GM18520 (cell line): ENCODE results near the gene NOTCH2.
A peak's percentile ranks its signal among the peaks of the same experiment; 100 is the strongest.
"Not testable (repeated sequence)": the region's sequence is repeated elsewhere in the genome, so short reads cannot be mapped to it uniquely, and the experiment has no call there.

Experiments
- ATAC-seq: cut with Tn5 transposase; IDR thresholded peaks from one replicate; pipeline ENCODE4 v1.9.1; 2021; ENCODE audit not compliant: unreplicated experiment

NOTCH2 gene

DNA sequence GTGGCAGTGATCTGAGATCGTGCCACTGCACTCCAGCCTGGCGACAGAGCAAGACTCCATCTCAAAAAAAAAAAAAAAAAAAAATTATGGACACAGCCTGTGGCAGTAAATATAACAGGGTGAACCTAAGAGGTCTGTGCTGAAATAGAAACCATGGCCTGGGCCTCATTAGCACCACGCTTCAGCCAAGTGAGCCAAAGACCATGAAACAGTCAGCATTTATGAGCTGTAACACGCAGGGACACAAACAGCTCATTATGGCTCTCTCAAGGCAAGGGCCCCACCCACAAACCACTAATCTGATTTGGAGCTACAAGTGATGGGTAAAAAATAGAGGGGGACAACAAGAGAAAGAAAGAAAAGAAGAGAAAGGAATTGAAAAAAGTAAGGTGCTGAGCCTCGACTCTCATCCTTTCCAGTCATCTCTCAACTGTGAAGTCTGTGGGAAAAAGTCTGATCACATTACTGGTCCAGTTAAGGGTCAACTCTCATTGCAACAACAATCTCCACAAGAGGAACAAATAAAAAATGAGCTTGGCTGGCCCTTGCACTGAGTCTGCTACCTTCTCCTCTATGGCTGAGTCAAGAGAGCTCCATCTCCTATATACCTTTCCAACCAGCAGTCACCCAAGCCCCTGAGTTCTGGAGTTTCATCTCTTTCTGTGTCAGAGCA is 93.7 kb downstream of the NOTCH2 start:
- not testable (repeated sequence) for ATAC-seq

DNA sequence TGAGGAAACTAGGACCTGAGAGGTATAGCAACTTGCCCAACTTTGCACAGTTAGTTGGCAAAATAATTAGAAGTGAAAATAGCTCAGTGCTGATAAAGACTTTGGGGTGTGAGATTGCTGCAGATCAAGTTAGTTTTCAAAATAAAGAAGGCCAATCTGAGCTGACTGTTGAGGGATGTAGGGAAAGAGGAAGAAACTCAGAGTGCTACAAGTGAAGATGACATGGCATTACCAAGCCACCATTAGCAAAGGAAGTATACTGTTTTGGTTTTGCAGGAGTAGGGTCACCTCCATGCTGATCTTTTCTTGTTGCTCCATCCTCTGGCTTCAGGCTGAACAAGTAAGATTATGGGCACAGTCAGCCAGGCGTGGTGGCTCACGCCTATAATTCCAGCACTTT is 94.5 kb downstream of the NOTCH2 start:
- ATAC-seq = no peak

DNA sequence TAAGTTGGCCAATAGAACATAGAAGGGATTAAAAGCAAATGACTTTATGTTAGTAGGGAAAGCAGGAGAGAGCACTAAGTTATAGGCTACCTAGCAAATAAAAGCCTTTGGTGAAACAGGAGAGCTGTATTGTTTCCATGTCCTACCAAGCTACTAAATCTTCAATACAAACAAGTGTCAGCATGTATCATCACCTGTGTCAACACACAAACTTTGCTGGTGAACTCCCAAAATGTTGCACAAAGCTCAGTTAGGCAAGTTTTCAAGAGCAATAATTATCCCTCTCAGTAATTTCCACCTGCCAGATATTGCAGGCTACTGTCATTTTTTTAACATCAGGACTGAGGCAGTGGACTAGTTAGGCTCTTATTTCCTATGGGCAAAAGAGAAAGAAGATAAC is 95.4 kb downstream of the NOTCH2 start:
- no peak for ATAC-seq

DNA sequence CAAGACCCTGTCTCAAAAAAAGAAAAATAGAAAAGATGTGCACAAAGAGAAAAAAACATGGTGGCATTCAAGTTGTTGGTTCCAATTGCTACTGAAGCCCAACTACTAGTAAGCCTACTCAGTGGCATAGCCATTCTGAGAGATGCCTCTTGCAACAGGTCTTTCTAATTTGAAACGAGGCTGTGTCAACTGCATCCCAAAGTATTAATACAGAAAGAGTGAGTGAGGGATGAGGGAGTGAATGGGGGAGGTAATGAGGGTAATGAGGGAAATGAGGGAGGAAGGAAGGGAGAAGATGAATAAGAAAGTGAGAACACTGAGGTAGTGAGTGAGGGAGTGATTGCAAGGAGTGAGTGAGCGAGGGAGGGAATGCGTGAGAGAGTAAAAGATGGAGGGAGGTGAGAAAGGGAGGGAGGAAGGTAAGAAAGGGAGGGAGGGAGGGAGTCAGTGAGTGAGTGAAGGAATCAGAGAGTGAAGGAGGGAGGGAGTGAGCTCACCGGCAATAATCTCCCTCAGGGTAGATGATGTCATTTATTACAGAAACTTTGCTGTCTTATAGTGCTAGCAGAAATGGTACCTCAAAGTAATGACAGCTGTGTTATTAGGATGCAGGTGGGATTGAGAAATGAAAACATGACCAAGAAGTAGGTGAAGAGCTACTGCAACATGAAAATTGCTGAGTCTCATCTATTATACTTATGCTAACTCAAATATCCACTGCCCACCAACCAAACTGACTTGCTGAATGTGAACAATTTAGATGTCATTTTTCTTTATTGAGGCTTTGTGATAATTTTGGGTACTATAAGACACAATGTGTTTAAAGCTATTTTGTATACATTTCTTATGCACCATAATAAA is 97.5 kb downstream of the NOTCH2 start:
- no peak for ATAC-seq

DNA sequence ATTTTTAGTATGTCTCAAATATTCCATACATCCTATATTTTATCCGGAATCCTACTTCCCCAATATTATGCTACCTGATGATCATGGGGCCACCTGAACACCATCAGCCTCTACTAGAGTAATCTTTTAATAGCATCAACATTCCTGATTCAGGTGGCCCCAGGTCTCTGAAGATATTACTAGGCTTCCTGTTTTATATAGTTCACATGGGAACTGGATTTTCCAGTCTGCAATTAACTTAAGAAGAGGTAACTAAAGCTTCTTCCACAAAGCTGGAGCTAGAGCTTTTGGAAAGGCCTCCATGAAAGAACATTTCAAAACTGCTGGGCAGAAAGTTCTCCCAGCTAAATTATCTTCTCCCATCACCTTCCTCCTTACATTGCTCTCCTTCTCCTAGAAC is 100.9 kb downstream of the NOTCH2 start:
- ATAC-seq = no peak

DNA sequence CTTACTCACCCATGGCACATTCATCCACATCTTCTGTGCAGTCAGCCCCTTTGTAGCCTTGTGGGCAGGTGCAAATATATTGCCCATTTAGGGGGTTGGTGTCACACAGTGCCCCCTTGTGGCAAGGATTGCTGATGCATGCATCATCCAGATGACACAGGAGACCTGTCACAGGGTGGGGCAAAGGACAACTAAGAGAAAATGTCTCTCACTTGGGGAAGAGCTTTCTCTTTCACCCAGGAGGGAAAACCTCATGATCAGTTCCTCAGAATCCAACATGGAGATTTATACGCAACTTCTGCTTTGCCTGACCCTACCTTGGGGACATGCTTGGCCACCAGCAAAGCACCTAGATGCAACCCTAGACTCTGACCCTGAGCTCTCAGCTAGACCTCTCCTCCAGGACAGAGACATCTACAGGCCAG is 101.4 kb downstream of the NOTCH2 start:
- peak; percentile 81 for ATAC-seq

DNA sequence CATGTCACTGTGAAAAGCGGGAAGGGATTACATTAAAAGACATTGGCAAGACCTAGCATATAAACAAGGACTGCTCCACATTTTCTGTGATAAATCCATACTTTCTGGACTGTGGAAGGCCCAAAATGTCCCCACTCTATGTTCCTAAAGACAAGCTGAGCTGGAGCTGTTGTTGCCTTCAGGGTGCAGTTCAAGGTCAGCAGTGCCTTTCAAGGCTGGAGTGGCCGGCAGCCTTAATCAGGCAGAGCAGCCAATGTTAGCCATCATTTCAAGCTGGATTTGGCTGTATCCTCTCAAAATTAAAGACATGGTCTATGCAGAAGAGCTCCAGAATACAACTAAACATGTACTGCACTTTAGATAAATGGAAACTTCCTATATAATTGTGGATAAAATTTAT is 102.8 kb downstream of the NOTCH2 start:
- no peak for ATAC-seq

DNA sequence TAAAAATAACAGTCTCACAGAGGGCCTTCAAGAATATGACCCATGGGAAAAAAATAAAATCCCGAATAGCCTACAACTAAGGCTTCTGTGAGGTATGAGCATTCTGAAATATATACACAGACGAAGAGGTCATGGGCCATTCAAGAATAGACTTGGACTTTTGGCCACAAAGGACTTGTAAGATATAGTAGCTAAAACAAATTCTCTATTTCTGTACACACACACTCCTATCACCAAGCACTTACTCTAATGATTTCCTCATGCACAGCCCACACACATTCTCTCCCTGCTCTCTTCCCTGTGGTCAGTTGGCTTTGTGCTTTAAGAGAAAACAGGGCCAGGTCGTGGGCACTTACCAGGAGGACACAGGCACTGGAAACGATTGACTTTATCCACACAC is 103.4 kb downstream of the NOTCH2 start:
- no peak for ATAC-seq

DNA sequence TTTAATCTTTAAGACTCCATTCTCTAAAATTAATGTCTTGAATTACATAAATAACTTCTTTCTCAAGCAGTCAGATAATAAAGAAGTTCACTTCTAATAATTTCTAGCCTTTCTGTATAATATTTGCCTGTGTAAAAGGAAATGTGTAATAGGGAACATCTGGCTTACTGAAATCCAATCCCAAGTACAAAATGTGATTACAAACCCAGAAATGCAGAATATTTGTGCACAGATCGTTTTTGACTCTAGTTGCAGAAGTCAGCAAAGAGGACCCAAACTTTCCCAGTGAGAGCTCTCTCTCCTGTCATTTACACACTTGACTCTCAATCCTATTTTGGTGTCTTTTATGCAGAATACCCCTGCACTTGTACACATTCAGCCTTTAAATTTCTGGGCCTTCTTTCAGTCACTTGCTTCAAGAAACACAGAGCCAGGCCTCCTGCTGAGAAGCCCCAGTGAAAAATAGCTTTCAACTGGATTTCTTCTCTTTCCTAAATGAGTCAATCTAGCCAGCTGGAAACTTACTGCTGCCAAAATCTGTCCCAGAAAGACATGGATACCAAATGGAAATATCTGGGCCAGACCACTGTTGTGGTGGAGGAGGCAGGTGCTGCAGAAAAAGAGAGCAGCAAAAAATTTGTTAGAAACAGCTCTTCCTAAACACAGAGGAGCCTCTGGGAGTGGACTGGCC is 104.6 kb downstream of the NOTCH2 start:
- no peak for ATAC-seq

DNA sequence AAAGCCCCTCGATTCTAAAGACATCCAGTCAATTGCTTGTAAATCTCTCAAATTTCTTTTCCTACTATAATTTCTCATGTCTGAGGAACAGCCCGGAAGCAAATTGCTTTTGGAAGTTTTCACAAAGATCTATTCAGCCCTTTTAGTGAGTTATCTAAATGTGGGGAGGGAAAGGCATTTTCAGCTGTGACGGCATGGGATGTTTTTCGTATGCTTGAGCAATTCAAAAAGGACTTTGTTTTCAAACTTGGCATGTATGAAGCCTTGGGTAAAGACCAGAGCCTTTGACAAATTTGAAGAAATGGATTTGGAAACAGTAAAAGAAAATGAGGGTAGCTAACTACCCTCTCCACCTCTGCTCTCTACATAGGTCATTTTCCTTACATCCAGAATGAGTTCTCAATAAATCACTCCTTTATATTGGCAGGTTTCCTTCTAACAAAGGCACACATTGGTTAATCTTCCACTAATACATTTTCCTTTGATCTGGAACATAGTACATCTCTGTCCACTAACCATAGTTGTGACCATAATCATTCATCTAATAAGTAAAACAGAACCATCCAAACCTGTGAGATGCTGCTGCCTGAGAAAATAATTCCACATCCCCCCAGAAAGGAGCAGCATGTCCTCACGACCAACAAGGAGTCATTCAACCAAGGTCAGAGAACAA is 107.0 kb downstream of the NOTCH2 start:
- ATAC-seq = no peak

DNA sequence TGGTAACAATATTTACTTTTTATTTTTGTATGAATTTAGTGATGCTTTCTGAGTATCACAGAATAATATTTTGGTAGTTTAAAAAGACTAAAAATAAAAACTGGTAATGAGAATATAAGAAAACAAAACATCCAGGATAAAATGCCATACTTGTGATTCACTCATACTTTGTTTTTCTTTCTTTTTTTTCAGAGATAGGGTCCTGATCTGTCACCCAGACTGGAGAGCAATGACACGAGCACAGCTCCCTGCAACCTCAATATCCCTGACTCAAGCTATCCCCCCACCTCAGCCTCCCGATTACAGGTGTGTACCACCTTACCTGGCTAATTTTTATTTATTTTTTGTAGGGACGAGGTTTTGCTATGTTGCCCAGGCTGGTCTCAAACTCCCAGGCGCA is 109.0 kb downstream of the NOTCH2 start:
- ATAC-seq = no peak

DNA sequence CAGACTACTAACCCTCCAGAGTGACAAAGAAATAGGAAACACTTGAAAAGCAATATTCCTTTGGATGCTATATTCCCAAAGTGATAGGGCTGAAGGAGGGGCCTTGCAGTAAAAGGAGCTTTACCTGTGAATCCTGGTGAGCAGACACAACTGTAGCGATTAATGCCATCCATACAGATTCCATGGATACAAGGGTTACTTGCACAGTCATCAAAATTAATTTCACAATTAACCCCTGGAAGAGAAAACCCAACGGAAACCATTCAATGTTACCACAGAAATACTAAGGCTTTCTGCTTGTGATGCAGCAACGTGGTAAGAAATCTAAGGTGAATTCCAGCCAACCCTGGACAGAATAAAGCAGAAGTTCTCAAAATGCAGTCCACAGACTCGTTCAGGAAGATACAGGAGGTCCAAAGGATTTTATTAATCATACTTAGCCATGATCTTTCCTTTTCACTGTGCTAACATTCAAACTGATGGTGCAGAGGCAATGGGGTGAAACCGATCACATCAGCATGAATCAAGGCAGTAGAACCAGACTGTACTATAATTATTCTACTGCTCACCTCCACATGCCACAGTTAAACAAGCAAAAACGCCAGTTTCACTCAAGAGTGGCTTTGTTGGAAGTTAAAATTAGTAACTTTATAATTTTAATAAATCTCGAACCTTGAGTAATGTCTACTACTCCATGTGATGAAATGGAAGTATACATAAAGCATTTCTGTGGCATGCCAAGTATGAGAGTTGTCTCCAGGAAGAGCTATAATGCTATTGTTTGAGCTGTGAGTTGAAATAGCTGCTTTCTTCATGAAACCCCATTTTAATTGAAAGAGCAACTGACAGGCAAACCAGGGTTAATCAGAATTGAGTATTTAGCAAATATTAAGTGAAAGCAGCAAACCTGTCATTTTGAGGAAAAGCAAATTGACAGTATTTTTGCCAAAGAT is 109.9 kb downstream of the NOTCH2 start:
- no peak for ATAC-seq

DNA sequence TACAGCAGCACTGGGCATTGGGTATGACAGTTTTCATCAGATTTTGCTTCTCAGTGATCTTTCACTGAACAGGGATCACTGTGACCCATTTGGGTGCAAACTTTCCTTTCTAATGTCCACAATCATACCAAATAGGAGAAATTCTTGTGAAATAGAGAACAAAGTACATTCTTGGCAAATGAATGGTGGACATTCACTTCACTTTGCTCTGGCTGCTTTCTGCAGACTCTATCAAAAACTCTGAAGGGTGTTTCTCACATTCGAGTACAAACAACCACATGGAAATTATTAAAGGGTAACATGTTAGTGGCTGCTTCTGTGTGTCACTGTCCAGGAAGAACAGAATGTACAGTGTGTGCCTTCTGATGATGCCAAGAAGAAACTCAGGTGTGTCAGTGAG is 111.2 kb downstream of the NOTCH2 start:
- ATAC-seq = no peak

DNA sequence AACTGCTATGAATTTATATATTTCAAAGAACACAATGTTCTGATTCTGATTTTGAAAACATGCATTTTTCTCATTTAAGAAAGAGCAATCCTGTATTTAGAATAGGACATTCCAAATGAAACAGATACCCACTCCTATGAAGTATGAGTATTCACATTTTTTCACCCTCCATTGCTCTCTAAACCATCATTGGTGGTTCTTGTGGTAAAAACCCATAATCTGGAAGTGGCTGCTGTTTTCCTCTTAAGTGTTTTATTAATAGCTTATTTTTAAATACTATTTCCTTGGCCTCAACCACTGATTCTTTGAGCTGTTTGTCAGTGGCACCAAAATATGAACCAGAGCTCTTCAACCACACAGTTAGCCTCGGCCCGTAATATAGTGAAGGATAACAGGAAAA is 113.2 kb downstream of the NOTCH2 start:
- no peak for ATAC-seq

DNA sequence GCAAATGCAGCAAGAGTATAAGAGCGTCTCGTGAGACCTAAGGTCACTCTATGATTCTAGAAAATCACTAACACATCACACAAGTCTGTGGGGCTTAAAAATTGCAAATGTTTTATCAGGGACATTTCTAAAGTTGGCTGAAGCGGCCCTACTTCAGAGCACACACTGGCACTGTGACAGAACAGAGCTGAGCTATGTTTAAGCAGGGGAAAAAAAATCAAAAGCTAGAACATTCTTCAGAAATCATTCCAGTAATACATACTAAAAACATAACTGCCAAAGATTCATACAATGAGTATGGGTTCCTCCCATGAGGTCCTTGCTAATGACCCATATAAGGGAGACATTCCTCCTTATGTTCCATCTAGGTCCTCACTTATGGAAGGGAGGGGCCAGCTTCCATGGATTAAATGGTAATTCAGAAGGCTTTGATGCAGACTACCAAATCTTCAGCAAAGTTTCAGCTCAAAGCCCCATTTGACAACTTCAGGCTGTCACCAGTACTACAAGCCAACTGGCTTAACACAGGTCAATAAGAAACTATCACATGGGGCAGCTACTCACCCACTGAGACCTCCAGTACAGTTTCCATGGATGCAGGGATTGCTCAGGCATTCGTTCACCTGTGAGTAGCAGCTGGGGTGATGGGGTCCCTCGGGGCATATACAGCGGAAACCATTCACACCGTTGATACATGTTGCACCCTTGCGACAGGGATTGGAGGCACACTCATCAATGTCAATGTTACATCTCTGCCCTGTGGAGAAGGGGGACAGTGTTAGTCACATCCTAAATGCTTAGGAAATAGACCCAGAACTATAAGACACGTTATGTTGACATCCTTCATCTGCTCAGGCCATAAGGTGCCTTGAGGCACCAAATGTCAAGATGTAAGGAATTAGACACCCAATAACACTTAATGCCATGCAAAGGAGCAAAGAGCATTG is 114.7 kb downstream of the NOTCH2 start:
- no peak for ATAC-seq

DNA sequence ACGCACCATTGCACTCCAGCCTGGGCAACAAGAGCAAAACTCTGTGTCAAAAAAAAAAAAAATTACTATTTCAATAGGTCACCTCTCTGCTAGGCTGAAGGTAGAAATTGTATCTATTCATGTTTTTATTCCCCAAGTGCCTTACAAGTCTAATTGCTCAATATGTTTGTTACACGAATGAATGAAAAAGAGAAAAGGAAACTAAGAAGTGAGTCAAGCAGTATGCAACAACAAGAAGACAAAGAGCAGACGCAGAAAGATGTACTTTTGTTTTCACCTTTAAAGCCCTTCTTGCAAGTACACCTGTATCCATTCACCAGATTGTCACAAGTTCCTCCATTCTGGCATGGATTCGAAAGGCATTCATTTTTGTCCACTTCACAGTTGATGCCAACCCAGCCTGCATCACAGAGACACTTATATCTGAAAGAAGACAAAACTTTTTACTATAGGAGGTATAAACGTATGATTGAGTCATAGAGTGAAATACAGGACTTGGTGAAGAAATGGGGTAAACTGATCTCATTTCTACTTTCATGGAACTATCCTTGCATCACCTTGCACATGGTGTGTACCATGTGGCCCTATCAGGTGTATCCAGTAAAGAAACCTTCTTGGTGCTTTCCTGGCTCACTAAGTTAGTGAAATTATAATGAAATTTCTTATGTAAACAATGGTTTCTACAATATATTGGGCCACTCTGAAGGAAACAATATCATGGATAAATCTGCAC is 116.0 kb downstream of the NOTCH2 start:
- ATAC-seq = no peak

DNA sequence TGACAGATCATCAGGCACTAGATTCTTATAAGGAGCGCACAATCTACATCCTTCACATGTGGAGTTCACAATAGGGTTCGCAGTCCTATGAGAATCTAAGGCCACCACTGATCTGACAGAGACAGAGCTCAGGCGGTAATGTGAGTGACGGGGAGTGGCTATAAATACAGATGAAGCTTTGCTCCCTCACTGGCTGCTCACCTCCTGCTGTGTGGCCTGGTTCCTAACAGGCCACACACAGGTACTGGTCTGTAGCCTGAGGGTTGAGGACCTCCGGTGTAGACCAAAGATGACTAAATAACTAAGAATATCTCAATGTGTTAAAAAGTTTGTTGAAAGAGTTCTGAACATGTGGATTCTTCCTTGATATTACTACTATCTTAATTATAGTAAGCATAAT is 117.0 kb downstream of the NOTCH2 start:
- no peak for ATAC-seq
